Activated CD4-positive, alpha-beta T cell treated with anti-CD3 and anti-CD28 coated beads for 4 hours (primary cell): ENCODE data around the gene ANGPT4.

Experiments
- DNase-seq, 2 donors: peaks; one replicate each; pipeline ENCODE4 v3.0.0-alpha.2; 2020

Gene ANGPT4

GRCh38 chr20:939606-940005, 23.5 kb upstream of the ANGPT4 start:
- no peak for DNase-seq

GRCh38 chr20:934186-934840, 18.2 kb upstream of the ANGPT4 start:
- no peak for DNase-seq

GRCh38 chr20:933029-933428, 16.9 kb upstream of the ANGPT4 start:
- no peak for DNase-seq

- DNase-seq: no peak
Measured at GRCh38 chr20:931401-931800, 15.3 kb upstream of the ANGPT4 start.

- DNase-seq: no peak
Measured at GRCh38 chr20:926670-927069, 10.5 kb upstream of the ANGPT4 start.

GRCh38 chr20:925516-925915, 9.4 kb upstream of the ANGPT4 start:
- no peak for DNase-seq

- DNase-seq: no peak
Measured at GRCh38 chr20:924639-925038, 8.5 kb upstream of the ANGPT4 start.

- no peak for DNase-seq
Measured at GRCh38 chr20:922781-923180, 6.6 kb upstream of the ANGPT4 start.

- no peak for DNase-seq
Measured at GRCh38 chr20:921068-921467, 4.9 kb upstream of the ANGPT4 start.

GRCh38 chr20:920311-920710, 4.2 kb upstream of the ANGPT4 start:
- no peak for DNase-seq

GRCh38 chr20:919491-919916, 3.4 kb upstream of the ANGPT4 start:
- no peak for DNase-seq

- no peak for DNase-seq
Measured at GRCh38 chr20:917416-917815, 1.3 kb upstream of the ANGPT4 start.

- no peak for DNase-seq
Measured at GRCh38 chr20:916825-917224, 691 bp upstream of the ANGPT4 start.

- no peak for DNase-seq
Measured at GRCh38 chr20:914727-915498, 1.2 kb downstream of the ANGPT4 start.

- DNase-seq: no peak
Measured at GRCh38 chr20:913306-913849, 2.8 kb downstream of the ANGPT4 start.

- peak; percentile 8 to 14 for DNase-seq
Measured at GRCh38 chr20:911882-912600, 4.1 kb downstream of the ANGPT4 start.

GRCh38 chr20:910870-911770, 5.0 kb downstream of the ANGPT4 start:
- DNase-seq: no peak

- no peak for DNase-seq
Measured at GRCh38 chr20:910132-910869, 5.8 kb downstream of the ANGPT4 start.

- DNase-seq: no peak
Measured at GRCh38 chr20:909641-910040, 6.5 kb downstream of the ANGPT4 start.

- DNase-seq: no peak
Measured at GRCh38 chr20:906703-907270, 9.3 kb downstream of the ANGPT4 start.

- DNase-seq: no peak
Measured at GRCh38 chr20:906001-906520, 10.1 kb downstream of the ANGPT4 start.
